Bladder microvascular endothelial cell (primary cell): ENCODE data around the gene MSRB3. TPM values are rescaled to one million over a fixed set of nuclear protein-coding genes. Genes with fewer than 3 reads are reported as not detected.

Experiments used
- total RNA-seq: library from RNA; depleted of rRNA; stranded (reverse); fragments of >200 nt; gene quantifications from 2 replicates; pipeline ENCODE4 v1.2.3, GENCODE V29; 2014

Gene MSRB3
- 27.2 and 54.8 TPM in 2 replicates for total RNA-seq

DNA sequence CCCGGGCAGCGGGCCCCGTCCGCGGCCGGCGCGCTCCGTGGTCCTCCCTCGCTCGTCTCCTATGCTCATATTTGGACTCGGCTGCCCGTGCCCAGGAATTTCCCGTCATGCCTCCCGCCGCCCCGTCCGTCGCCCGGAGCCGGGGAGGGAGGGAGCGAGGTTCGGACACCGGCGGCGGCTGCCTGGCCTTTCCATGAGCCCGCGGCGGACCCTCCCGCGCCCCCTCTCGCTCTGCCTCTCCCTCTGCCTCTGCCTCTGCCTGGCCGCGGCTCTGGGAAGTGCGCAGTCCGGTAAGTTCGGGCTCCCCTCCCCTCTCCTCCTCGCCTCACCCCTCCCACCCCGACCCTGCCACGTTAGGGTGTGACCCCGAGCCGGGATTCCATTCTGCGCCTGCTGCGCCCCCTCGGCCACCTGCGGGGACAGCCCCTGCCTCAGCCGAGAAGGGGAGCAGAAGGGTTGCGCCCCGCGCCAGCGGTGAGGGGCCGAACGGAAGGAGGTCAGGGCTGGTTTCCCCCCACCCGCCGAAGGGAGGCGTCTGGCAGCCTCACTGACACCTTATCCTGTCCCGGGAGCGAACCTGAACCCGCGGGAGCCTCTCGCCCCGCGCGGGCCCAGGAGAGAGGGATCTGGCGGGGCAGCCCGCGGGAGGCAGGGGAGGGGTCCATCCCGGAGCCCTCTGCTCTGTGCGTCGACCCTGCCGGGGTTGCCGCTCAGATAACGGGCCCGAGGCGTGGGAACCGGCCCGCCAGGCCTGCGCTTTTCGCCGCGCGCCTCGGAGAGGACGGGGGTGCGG is at the start of gene MSRB3:
MSRB3 (plus strand) TSS at position 108 of the 793 bp plus-strand sequence. CDS start 29,897 bp downstream, outside the sequence.

Other genes with a start within 250 kb of the MSRB3 start
- not detected in 2 replicates for gene WIF1, start 157.4 kb upstream of the MSRB3 start, total RNA-seq
- gene LEMD3, start 109.1 kb upstream of the MSRB3 start, total RNA-seq, result 18.0 and 29.1 TPM in 2 replicates